Measurements from ENCODE around the gene SP3.

DNA sequence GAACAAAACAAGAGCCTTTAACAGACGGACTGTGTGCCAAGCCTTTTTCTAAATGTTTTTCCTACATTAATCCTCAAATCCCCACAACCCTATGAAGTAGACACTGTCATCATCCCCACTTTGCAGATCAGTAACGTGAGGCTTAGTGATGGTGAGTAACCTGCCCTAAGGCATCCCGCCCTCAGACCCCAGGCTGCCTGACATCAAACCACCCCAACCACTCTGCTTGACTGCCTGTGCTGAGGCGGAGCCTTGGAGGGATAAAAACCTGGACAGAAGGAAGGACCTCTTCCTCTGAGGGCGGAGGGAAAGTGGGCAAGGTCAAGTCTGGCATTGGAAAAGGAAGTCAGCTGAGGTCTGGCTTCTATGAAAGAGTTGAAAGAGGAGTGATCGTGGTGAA is 104.6 kb downstream of the SP3 start:
- TF ChIP-seq POLR2A (IDR thresholded peaks at IDR 0.05) = no peak
- TF ChIP-seq, protein P1, sequence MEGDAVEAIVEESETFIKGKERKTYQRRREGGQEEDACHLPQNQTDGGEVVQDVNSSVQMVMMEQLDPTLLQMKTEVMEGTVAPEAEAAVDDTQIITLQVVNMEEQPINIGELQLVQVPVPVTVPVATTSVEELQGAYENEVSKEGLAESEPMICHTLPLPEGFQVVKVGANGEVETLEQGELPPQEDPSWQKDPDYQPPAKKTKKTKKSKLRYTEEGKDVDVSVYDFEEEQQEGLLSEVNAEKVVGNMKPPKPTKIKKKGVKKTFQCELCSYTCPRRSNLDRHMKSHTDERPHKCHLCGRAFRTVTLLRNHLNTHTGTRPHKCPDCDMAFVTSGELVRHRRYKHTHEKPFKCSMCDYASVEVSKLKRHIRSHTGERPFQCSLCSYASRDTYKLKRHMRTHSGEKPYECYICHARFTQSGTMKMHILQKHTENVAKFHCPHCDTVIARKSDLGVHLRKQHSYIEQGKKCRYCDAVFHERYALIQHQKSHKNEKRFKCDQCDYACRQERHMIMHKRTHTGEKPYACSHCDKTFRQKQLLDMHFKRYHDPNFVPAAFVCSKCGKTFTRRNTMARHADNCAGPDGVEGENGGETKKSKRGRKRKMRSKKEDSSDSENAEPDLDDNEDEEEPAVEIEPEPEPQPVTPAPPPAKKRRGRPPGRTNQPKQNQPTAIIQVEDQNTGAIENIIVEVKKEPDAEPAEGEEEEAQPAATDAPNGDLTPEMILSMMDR (IDR thresholded peaks at IDR 0.05) = no peak

Measured in gastroesophageal sphincter (tissue), 3 donors.